ENCODE results near the gene RIOK2.

GRCh38 chr5:97141539-97141938 is 41.5 kb downstream of the RIOK2 start:
- TF ChIP-seq CTCF (conservative IDR thresholded peaks at IDR 0.05) (no peak), ZFX (IDR thresholded peaks at IDR 0.05) (no peak)
